ENCODE measurements around the gene FAF1.
"Not testable (repeated sequence)": the region's sequence is repeated elsewhere in the genome, so short reads cannot be mapped to it uniquely, and the experiment has no call there.

FAF1 gene

DNA sequence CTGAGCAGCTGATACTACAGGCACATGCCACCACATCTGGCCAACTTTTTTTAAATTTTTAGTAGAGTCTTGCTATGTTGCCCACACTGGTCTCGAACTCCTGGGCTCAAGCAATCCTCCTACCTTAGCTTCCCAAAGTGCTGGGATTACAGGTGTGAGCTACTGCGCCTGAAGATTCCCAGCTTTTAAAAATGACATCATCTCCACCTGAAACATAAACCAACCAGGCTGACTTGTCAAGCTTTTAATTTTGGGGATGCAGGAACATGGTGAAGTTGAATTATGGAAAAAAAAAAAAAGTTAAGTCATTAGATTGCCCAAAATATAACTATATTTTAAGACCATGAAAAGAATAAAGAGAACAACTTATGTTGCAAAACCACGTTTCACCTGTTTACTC is 350.6 kb downstream of the FAF1 start:
- FAIRE-seq: no peak

DNA sequence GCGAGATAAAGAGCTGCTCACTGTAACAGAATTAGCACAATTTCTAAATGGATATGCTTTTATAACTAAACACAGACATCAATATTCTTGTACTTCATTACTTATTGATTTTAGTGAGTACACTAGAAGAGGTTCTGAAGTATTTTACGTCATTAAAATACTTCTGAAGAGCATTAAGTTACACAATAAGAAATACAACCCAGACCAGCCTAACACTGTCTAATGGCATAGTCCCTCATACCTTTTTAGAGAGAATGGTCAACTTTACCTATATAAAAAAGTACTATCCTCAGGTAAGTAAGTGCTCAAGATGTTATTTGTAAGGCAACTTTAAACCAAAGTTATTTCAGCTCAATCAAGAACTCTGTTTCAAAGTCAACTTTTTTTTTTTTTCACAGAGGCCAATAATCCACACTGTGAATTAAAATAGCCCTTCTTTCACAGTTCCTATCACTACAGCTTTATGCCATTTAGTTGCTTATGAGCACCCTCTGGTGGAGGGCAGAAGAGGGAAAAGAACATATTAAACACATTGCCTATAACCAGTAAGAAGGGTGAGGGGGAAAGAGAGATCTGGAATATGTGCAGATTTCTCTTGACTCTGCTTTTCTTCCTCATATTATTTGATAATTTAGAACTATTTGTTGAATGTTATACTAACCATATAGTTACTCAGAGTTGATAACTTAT is 354.7 kb downstream of the FAF1 start:
- FAIRE-seq: peak; percentile 65

DNA sequence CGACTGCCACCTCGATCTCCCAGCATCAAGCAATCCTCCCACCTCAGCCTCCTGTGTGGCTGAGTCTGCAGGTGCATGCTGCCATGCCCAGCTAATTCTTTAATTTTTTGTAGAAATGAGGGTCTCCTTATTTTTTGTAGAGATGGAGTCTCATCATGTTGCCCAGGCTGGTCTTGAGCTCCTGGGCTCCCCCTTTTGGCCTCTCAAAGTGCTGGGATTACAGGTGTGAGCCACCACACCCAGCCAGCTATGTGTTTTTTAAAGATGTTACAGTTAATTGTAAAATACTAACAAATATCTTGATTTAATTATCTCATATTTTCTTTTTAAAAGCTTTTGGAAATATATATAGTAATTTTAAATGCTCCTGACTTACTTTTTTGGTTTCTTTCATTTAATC is 355.5 kb downstream of the FAF1 start:
- FAIRE-seq: no peak

DNA sequence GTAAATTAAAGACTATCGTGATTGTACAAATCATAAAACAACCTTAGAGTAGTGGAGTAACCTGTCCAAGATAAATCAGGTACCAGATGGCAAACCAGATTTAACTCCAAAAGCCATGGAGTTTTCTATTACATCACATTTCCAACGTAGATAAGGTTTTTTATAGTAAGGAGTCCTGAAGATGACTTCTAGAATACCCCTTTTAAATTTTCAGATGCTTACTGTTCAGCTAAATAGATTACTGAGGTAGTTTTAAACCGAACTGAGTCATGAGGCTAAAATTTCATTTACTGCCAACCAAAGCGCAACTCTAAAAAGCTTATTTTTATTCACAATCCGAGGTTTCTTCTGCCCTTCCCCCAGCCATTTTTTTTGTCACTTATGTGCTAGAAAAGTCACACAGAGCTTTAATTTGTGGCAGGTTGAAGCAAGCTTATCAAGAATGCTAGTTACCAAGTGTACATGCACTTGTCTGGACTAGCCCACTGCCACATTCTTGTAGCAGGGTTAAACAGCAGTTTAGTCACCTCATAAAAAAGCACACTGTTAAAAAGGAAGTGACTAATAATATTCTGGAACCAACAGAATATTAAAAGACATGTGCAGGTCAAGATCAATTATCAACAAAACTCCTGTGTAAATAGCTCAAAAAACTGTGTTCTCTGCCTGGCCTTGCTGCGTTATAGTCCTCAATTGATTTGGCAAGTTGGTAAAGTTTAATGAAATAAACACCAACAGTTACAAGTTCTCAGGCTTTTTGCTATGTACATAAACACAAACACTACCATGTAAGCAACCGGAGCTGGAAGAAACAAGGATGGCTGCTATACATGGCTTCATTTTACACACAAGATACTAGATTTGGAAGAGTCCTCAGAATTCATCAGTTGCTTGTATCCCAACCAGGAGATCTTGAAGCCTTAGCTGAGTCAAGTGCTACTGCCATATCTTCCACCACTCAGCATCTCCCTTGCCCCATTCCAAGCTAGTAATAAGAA is 356.5 kb downstream of the FAF1 start:
- no peak for FAIRE-seq

DNA sequence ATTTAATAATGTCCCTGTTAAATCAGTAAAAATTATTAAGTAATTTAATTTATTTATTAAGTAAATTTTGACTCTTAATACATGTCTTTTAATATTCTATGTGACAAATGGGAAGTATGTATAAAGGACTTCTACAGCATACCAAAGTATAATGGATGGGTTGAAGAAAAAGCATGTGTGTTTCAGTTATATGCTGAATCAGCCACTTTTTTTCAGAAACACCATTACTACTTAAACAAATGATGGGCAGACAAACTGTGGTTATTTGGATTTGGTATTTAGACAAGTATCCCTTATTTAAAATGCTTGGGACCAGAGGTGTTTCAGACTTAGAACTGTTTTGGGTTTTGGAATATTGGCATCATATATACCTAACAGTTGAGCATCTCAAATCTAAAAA is 360.5 kb downstream of the FAF1 start:
- FAIRE-seq: no peak

DNA sequence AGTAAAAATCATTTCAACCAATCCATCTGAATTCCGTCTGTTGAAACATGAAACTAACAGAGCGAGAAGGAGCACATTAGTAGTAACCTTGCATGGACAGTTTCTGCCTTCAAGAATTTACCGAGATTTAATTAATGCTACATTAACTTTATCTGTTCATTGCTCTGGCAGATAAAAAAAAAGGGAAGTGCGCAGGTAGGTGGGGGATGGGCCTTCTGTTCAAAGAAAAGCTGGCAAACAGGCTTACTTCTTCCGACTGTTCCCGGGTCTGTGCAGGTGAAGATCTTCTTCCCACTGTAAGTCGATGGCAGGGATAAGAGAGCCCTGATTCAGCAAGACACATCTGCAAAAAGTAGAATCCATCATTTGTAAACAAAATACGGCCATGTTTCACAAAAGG is 364.2 kb downstream of the FAF1 start:
- no peak for FAIRE-seq

DNA sequence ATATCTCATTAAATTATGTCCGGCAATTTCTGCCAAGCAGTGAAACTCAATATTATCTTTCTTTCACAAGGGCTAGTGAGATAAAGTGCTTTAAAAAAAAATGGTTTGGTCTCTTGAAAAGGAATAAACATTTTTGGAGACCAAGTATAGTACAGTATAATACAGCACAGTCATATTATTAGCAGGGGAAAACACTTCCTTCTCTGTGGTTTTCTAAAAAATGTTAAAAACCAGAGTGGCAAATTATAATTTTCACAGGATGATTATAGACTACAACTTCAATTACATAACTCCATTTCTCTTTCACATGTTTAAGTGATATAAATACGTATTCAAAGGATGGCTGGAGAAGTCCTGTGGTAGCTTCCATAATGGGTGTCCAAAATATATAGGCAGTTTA is 366.6 kb downstream of the FAF1 start:
- no peak for FAIRE-seq

DNA sequence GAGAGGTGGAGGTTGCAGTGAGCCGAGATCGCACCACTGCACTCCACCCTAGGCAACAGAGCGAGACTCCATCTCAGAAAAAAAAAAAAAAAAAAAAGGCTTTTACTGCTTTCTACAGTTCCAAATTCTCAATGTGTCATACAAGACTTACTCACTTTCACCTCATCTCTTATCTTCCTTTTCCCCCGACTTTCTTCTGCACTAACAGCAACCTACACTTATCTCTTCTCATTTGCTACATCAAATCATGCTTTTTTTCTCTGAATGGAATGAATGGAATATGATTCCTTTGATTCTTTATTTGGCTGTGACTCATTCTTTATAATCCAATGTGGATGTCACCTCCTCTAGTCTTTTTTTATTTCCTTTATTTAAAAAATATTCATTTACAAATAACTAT is 368.5 kb downstream of the FAF1 start:
- FAIRE-seq: no peak

DNA sequence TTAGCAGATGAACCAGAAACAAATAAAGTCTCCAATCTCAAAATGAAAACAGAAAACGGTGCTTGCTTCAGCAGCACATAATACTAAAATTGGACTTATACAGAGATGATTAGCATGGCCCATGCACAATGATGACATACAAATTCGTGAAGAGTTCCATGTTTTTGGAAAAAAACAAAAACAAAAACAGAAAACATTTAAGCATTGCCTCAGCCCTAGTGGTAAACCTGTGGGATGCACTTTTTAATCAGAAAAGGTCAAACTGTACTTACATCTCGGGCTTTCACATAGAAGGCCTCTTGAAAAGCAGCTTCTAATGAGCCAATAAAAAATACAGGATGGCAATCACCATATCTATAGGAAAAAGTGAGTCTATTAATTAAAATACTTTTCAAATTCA is 377.7 kb downstream of the FAF1 start:
- FAIRE-seq: no peak

DNA sequence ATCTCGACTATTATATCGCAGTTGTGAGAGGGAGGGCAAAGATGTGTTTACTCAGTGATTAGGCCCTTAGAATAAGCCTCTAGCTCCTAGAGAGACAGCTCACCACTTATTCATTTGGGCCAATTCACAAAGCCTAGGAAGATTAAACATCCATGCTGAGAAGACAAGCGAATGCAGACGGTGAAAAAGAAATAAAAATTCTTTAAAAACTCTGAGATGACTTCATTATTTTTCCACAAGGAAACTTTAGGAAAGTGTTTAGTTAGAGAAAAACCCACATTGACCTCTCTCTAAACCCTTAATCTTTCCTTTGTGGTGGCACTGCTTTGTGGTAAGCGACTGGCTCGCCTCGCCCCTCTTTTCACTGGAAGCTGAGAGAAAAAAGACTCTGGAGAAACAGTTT is 390.0 kb downstream of the FAF1 start:
- FAIRE-seq: no peak

DNA sequence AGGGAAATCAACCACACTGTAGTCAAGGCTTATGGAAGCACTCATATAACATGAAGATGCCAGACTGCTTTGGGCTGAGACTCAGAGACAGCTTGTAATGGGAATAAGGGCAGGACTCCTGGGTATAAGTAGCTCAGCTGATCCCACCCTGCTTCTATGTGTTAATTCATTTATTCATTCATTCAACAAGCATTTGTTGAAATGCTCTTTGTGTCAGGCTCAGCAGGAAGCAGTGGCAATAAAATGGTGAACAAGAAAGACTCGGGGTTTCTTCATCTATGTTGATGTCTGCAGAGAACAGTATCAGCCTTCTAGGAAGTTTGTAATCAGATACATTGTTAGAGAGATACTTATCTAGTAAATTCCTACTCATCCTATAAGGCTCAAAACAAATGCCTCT is 391.3 kb downstream of the FAF1 start:
- no peak for FAIRE-seq

DNA sequence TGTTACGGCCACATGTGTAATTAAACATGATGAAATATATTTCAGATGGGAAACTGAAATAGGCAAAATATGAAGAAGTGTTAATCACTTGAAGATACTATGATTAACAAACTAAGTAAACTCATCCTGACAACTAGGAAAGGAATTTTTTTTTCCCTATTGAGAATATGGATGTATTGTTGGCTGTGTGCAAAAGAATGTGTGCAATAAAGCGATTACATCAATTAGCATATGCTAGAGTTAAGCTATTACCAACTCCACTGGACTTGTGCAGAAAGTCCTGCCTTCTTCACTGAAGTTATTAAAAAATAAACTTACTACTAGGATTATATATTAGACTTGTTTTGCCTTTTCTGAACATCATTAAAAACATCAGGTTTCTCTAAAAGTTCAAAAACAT is 393.7 kb downstream of the FAF1 start:
- FAIRE-seq: no peak

DNA sequence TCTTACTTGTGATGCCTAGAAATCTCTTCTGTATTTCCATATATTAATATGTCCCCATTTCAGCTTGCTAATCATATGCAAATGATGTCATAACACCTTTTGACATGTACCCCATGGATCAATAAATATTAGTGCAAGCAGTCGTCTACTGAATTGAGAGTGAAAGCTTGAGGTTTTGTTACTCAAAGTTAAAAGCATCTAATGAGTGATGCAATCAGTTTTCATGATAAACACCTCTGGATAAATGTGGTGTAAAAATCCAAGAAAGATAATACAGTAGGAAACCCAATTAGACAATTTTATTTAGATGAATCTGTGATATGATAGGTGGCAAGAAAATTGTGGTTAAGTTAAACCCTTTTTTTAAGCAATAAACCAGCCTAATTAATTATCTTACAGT is 395.6 kb downstream of the FAF1 start:
- FAIRE-seq: no peak

DNA sequence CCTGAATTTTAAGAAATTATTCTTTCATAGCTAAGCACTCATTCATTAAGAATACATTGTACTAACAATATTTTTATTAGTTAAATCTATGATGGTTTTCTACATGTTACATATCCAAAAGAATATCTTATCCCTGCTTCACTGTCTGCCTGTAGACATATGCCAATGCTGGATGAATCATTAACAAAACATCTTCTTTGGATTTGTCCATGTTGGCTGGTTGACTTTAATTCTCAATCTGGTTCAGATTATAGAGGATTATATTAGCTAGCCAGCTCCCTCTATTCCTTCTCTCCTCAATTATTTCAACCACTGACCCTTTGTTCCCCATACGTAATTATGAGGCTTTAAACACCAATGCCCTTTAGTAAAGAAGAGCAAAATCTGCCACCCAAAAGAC is 398.0 kb downstream of the FAF1 start:
- no peak for FAIRE-seq

DNA sequence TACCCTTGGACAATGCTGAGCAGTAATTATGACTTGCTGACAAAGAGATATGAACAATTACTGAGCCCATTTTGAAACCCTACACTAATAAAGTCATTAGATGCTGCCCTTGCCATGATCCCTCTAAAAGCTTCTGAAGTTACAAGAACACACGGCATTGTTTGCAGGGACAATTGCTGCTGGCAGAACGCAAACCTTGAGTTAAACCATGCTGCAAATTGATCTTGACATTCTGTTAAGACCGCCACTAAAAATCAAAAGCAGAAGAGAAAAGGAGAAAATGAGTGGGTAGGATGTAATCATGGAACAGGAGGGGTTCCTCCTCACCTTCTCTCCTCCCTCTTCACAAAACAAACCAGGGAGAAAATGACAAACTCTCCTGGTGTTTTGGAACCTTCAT is 400.6 kb downstream of the FAF1 start:
- no peak for FAIRE-seq

DNA sequence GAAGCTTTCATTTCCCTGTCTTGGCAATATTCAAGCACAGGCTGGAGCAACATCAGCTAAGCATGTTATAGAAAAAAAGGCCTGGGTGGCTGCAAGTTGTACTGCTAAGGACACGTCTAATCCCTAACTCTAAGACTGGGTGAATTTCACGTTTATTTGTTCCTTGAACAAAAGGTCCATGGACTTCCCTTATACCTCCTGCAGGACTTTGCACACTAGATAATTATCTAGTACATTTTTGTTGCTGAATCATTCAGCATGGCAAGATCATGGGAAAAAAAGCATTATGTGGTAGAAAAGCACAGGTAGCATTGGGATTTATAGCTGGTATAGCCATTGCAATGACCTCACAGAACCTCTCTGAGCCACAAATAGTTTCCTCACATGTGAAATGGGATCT is 406.1 kb downstream of the FAF1 start:
- no peak for FAIRE-seq

DNA sequence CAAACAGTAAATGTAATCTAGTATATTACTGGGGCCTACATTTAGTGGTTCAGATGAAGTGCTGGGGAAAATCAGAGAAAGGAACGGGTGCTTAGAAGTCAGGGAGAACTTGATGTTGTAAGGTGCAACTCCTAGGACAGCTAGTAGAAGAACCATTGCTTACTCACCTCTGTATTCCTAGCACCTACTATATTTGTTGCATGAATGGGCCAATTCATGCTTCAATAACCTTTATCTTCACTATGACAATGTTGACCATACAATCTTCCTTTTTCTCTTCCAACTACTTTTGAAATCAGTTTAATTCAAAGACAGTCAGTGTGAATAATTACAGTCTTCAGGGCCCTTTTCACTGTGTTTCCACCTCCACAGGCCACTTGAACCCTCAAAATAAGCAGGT is 411.8 kb downstream of the FAF1 start:
- no peak for FAIRE-seq

DNA sequence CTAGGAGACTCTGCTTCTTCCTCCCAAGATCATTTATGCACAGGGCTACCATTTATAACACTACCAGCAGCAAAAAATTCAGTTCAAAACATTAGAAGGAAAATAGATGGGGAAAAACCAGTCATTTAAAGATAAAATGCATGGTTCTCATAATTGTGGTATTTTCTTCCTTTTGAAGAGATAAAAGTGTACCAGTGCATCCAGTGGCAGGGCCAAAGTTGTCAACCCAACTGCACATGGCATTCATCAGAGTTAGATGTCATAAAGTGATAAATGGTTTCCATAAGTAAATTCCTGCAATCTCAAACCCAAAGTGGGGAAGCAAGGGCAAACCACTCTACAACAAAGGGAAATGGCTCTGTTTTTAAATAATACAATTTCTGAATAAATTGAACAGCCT is 417.7 kb downstream of the FAF1 start:
- FAIRE-seq: no peak

DNA sequence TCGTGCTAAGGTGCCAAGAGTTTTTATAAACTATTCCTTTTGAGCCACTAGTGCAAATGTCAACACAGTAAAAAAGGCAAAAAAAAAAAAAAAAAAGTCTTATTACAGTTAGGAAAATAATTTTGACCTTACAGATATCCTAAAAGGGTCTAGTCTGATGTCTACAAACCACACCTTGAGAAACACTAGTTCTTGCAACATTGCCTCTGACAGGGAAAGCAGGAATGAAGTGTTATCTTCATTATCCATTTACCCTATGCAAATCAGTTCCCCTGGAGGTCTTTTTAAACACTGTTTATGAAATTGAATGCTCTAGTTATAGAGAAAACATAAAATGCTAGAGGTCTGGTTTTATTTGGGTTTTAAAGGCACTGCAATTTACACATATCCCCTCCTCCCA is 421.6 kb downstream of the FAF1 start:
- FAIRE-seq: no peak

DNA sequence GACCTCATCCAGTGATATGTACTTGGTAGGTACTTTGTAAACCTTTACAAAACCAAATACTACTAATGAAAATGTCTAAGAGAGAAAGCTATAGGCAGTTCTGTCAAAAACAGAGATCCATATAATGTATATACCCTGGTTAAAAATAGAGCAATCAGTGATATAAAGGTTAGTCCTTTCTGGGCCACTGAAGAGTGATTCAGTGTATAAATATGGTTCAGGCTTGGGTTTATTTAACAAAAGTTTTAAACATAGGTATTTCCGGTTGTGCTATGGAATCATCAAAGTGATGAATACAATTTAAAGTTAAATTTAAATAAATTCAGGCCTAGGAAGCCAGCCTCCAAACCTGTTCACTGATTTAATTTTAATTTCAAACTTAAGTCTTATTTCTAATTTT is 428.5 kb downstream of the FAF1 start:
- FAIRE-seq: no peak

DNA sequence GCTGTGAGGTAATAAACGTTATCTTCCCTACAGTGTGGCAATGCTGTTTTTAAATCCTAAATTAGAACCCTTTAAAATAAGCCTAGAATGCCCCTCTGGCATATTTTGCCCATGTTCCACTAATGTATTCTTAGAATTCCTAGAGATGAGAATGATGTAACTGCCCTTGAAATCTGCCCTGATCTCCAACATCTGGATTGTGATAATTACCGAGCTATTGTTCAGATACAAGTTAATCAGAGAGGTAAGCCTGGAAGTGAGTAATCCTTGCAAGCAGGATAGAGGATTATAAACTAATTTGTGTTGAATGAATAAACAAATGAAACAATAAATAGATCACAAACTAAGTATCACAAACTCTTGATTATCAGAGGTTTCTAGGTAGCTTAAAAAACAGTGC is 429.0 kb downstream of the FAF1 start:
- FAIRE-seq: no peak

DNA sequence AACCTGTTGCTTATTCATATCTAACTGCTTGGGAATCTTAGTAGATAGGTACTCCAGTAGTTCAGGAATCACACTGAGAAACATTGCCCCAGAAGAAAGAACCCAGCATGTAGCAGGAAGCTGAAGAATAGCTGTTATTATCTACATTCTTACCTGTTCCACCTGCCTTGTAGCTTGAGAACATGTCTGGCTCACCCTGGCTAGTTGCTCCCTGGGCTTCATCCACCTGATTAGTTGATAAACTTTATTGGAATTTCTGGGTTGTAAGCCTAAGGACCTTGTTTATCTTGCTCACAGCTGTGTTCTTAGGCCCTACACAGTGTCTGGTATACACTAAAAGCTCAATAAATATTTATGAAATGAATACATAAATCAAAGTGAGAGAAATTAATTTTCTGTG is 430.6 kb downstream of the FAF1 start:
- no peak for FAIRE-seq

DNA sequence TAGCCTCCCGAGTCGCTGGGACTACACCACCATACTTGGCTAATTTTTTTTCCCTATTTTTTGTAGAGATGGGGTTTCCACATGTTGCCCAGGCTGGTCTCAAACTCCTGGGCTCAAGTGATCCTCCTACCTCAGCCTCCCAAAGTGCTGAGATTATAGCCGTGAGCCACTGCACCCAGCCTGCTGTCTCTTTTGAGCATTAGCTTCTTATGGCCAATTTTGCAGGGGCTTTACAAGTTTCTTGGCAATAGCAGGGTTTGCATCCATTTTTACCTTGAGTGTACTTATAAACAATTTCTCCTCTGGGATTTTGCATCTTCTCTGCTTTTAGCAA is 432.1 kb downstream of the FAF1 start:
- FAIRE-seq: not testable (repeated sequence)

DNA sequence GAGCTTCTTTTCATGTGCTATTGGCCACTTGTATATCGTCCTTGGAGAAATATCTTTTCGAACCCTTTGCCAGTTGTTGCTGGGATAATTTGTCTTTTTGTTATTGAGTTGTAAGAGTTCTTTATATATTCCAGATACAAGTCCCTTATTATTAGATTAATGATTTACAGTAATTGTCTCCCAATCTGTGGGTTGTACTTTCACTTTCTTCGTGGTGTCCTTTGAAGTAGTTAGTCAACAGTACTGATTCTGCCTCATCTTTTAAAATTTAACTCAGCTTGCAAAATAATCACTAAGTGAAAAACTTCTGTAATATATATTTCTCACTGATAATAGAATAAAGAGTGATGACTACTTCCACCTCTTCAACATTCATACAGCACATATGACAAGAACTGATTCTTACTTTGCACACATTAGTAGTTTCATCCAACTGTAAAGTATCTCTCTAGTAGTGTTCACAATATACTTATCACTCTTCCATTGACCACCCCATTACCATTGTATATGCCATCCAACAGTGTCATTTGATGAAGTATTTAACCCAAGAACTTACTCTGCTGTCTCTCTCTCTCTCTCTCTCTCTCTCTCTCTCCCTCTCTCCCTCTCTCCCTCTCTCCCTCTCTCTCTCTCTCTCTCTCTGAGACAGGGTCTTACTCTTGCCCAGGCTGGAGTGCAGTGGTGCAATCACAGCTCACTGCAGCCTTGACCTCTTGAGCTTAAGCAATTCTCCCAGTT is 432.6 kb downstream of the FAF1 start:
- no peak for FAIRE-seq
